Large intestine (tissue), 3 donors: Measurements from ENCODE around the gene GPR27. TPM values are rescaled to one million over a fixed set of nuclear protein-coding genes. Genes with fewer than 3 reads are reported as not detected.

Experiments
- DNase-seq, 2 donors: peaks; one replicate each; pipeline versions ENCODE4 v3.0.0 to v3.0.0-alpha.2; 2013
- H3K27ac ChIP-seq: one replicate; pipeline ENCODE4 v1.5.1; 2013; ENCODE audit warnings: low read length
- H3K27me3 ChIP-seq: 2 replicates; pipeline ENCODE4 v1.6.1; 2013; ENCODE audit warnings: low read length; ENCODE audit not compliant: control insufficient read depth, insufficient read depth
- H3K36me3 ChIP-seq: 2 replicates; pipeline ENCODE4 v1.6.1; 2013; ENCODE audit warnings: low read length; ENCODE audit not compliant: control insufficient read depth, insufficient read depth
- H3K4me1 ChIP-seq: one replicate; pipeline ENCODE4 v1.6.1; 2013; ENCODE audit warnings: low read length; ENCODE audit not compliant: control insufficient read depth, insufficient read depth
- H3K4me3 ChIP-seq: one replicate; pipeline ENCODE4 v1.5.1; 2013; ENCODE audit warnings: low read length
- H3K9me3 ChIP-seq: one replicate; pipeline ENCODE4 v1.6.1; 2013; ENCODE audit warnings: mild to moderate bottlenecking, low read depth, low read length, moderate library complexity; ENCODE audit not compliant: control insufficient read depth
- WGBS: methylation state at CpG from one replicate; pipeline ENCODE4 v1.1.5; 2013; ENCODE audit warnings: low lambda C conversion rate; ENCODE audit not compliant: insufficient coverage; 5-methylcytosine and 5-hydroxymethylcytosine counted together
- polyA plus RNA-seq: library from polyadenylated mRNA; unstranded; fragments of 120-200 nt; gene quantifications from one replicate; pipeline ENCODE4 v1.2.1, GENCODE V29; 2013

GPR27 gene
- polyA plus RNA-seq, 1 donor, result 2.6 TPM

DNA sequence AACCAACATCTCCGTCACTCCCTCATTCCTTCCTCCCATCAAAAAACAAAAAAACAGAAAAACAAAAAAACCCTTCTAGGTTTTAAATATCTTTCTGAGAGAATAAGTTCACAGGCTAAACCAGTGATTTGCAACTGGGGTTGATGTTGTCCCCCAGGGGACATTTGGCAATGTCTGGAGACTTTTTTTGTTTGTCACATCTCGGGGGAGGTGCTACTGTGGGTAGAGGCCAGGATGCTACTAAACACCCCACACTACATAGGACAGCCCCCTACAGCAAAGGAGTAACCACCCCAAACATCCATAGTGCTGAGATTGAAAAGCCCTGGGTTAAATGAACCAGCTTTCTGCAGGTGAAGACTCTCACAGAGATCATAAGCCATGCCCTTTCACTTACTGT lies 48.3 kb downstream of the GPR27 start:
- Histone ChIP-seq H3K27me3 (peaks cover 36% of the 10 kb centered on the region), H3K36me3 (no peaks in the 10 kb centered on the region), H3K4me3 (no peak overlapping the region), H3K9me3 (no peaks in the 10 kb centered on the region), H3K27ac (no peak overlapping the region), H3K4me1 (no peaks in the 10 kb centered on the region)
- no peak for DNase-seq
- WGBS, result 100% methylated on average over 1 of the region's 2 CpGs

DNA sequence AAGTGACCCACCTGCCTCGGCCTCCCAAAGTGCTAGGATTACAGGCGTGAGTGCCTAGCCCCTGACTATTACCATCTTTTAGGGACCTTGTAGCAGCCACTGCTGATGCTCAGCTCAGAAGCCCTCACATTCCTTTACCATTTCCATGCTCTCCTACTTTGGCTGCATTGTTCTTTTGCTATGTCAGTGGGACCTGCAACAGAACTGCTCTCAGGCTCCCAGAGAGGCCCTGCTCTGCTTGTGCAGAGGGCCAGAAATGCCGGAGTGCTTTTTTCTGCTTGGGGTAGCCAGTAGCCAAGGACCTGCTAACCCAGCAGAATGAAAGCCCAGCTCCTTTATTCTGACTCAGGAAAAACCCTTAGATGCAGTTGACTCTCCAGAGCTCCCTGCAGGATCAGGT lies 49.6 kb downstream of the GPR27 start:
- no peaks in the 10 kb centered on the region for H3K9me3 ChIP-seq
- no peak overlapping the region for H3K4me3 ChIP-seq
- H3K36me3 ChIP-seq, result no peaks in the 10 kb centered on the region
- no peak overlapping the region for H3K27ac ChIP-seq
- H3K4me1 ChIP-seq, result no peaks in the 10 kb centered on the region
- peaks cover 29% of the 10 kb centered on the region for H3K27me3 ChIP-seq
- no CpG with 5 or more reads among the region's 3 CpGs for WGBS
- no peak for DNase-seq

DNA sequence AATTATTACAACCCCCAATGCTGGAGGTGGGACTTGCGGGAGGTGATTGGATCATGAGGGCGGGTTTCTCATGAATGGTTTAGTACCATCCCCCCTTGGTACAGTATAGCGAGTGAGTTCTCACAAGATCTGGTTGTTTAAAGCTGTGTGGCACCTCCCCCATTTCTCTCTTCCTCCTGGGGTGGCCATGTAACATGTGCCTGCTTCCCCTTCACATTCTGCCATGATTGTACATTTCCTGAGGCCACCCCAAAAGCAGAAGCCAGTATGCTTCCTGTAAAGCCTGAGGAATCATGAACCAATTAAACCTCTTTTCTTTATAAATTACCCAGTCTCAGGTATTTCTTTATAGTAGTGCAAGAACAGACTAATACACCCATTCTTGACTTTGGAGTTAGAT lies 51.5 kb downstream of the GPR27 start:
- H3K4me1 ChIP-seq, result no peaks in the 10 kb centered on the region
- no peaks in the 10 kb centered on the region for H3K36me3 ChIP-seq
- no peaks in the 10 kb centered on the region for H3K9me3 ChIP-seq
- H3K4me3 ChIP-seq, result no peak overlapping the region
- DNase-seq, result no peak
- no peak overlapping the region for H3K27ac ChIP-seq
- no CpG with 5 or more reads among the region's 3 CpGs for WGBS
- peaks cover 23% of the 10 kb centered on the region for H3K27me3 ChIP-seq

DNA sequence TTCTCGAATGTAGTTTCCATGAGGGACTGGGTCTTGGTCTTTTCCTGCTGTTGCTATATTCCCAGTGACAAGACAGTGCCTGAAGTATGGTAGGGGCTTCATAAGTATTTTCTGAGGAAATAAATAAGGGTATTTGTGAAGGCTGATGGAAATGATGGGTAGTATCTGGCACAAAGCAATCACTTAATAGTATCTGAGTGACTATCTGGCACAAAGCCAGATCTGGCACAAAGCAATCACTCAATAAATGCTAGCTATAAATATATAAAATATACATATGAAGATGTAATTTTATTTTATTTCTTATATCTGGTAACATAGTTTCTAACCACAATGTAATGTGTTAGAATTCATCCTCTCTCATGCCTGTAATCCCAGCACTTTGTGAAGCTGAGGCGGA lies 52.0 kb downstream of the GPR27 start:
- H3K27ac ChIP-seq, result no peak overlapping the region
- H3K4me1 ChIP-seq, result no peaks in the 10 kb centered on the region
- H3K9me3 ChIP-seq, result no peaks in the 10 kb centered on the region
- H3K36me3 ChIP-seq, result no peaks in the 10 kb centered on the region
- no CpG with 5 or more reads among the region's 2 CpGs for WGBS
- H3K4me3 ChIP-seq, result no peak overlapping the region
- DNase-seq, result no peak
- peaks cover 21% of the 10 kb centered on the region for H3K27me3 ChIP-seq

Other genes with a start within 250 kb of the GPR27 start
- gene FOXP1, start 170.1 kb upstream of the GPR27 start, polyA plus RNA-seq, result 64.1 TPM
- gene EIF4E3, start 28.5 kb upstream of the GPR27 start, polyA plus RNA-seq, result 7.7 TPM
- gene PROK2, start 31.3 kb downstream of the GPR27 start, polyA plus RNA-seq, result 0.67 TPM